Upper lobe of right lung (tissue), 1 donor: ENCODE data around the gene SPPL2B. TPM values are rescaled to one million over a fixed set of nuclear protein-coding genes. Genes with fewer than 3 reads are reported as not detected.

Source experiments
- ATAC-seq: fragments of 200-7000 bp; cut with Tn5 transposase; one replicate; pipeline ENCODE4 v1.9.1; 2020; ENCODE audit warnings: mild to moderate bottlenecking, moderate library complexity
- DNase-seq: peaks from one replicate; pipeline ENCODE4 v3.0.0-alpha.2; 2020
- H3K27ac ChIP-seq: fragments of 200-600 bp; one replicate; pipeline ENCODE4 v1.8.0; 2022
- H3K27me3 ChIP-seq: fragments of 200-600 bp; one replicate; pipeline ENCODE4 v1.8.0; 2022; ENCODE audit warnings: mild to moderate bottlenecking
- H3K36me3 ChIP-seq: fragments of 200-600 bp; one replicate; pipeline ENCODE4 v1.8.0; 2022
- H3K4me1 ChIP-seq: fragments of 200-600 bp; one replicate; pipeline ENCODE4 v1.8.0; 2022
- H3K4me3 ChIP-seq: fragments of 200-600 bp; one replicate; pipeline ENCODE4 v1.8.0; 2022; ENCODE audit warnings: mild to moderate bottlenecking
- H3K9me3 ChIP-seq: fragments of 200-600 bp; one replicate; pipeline ENCODE4 v1.8.0; 2022
- CTCF ChIP-seq: fragments of 200-600 bp; IDR thresholded peaks from one replicate; pipeline ENCODE4 v1.8.0; 2022; ENCODE audit warnings: antibody characterized with exemption
- intact Hi-C: fragments of 100-400 bp; cut with DNase I; formaldehyde crosslinking; loops from one replicate; pipeline ENCODE4 v1.11.0; 2022
- total RNA-seq: library from RNA; stranded (reverse); fragmentation: NEBNext Ultra II Directional; extraction: Animal tissue kit (Norgen Biotek cat#: 25700); gene quantifications from one replicate; pipeline ENCODE4 v1.2.1, GENCODE V29; 2021
- donor health status: DM: no; HTN: yes; CAD: no; lungs with severe emphysema.

The SPPL2B gene
- total RNA-seq, 1 donor from 2014 or later, result 50.9 TPM

- Histone ChIP-seq H3K27ac (no peak overlapping the region), H3K36me3 (no peaks in the 10 kb centered on the region), H3K4me1 (peaks cover 8% of the 10 kb centered on the region), H3K4me3 (no peak overlapping the region), H3K27me3 (peaks cover 31% of the 10 kb centered on the region), H3K9me3 (no peaks in the 10 kb centered on the region)
- DNase-seq (no peak), ATAC-seq (no peak)
- intact Hi-C loops, result no loop called here
- TF ChIP-seq CTCF, result no peak
Observed at GRCh38 chr19:2300533-2300932, 28.0 kb upstream of the SPPL2B start.

- Histone ChIP-seq H3K4me3 (no peak overlapping the region), H3K27me3 (peaks cover 30% of the 10 kb centered on the region), H3K36me3 (no peaks in the 10 kb centered on the region), H3K9me3 (no peaks in the 10 kb centered on the region), H3K4me1 (peaks cover 8% of the 10 kb centered on the region), H3K27ac (no peak overlapping the region)
- no peak for DNase-seq
- ATAC-seq, result peak; percentile 37
- TF ChIP-seq CTCF, result no peak
- intact Hi-C loops, result no loop called here
Observed at GRCh38 chr19:2302319-2303210, 25.9 kb upstream of the SPPL2B start.

GRCh38 chr19:2303211-2303798 is 25.2 kb upstream of the SPPL2B start:
- Histone ChIP-seq H3K36me3 (no peaks in the 10 kb centered on the region), H3K27me3 (peaks cover 35% of the 10 kb centered on the region), H3K27ac (no peak overlapping the region), H3K4me3 (no peak overlapping the region), H3K9me3 (no peaks in the 10 kb centered on the region), H3K4me1 (peaks cover 8% of the 10 kb centered on the region)
- no peak for TF ChIP-seq CTCF
- DNase-seq, result no peak
- intact Hi-C loops, result no loop called here
- ATAC-seq, result no peak

GRCh38 chr19:2305452-2306280 is 22.8 kb upstream of the SPPL2B start:
- DNase-seq (no peak), ATAC-seq (no peak)
- Histone ChIP-seq H3K27me3 (peaks cover 54% of the 10 kb centered on the region), H3K4me1 (peaks cover 8% of the 10 kb centered on the region), H3K4me3 (no peak overlapping the region), H3K9me3 (no peaks in the 10 kb centered on the region), H3K27ac (no peak overlapping the region), H3K36me3 (no peaks in the 10 kb centered on the region)
- no peak for TF ChIP-seq CTCF
- intact Hi-C loops, result no loop called here

GRCh38 chr19:2306281-2306806 is 22.1 kb upstream of the SPPL2B start:
- peaks cover 53% of the 10 kb centered on the region for H3K27me3 ChIP-seq

More at GRCh38 chr19:2306281-2306806, 22.1 kb upstream of the SPPL2B start:
- ATAC-seq (no peak), DNase-seq (no peak)
- no peaks in the 10 kb centered on the region for H3K9me3 ChIP-seq
- no peak overlapping the region for H3K4me3 ChIP-seq
- intact Hi-C loops, result no loop called here
- no peak for TF ChIP-seq CTCF
- no peak overlapping the region for H3K27ac ChIP-seq
- no peaks in the 10 kb centered on the region for H3K36me3 ChIP-seq
- H3K4me1 ChIP-seq, result peaks cover 8% of the 10 kb centered on the region
